ENCODE data around the gene FAM117B.

The FAM117B gene

GRCh38 chr2:202681688-202682205 lies 47.0 kb downstream of the FAM117B start:
- peaks cover 29% of the 10 kb centered on the region for H3K9me3 ChIP-seq (ENCODE audit: insufficient read depth, low read length, severe bottlenecking)
- H3K9ac ChIP-seq (ENCODE audit: low read depth, low read length), result no peak overlapping the region
- no peak overlapping the region for H3K4me2 ChIP-seq (ENCODE audit: insufficient read depth, low read length)
- no peak overlapping the region for H3K27ac ChIP-seq (ENCODE audit: low read length)
- no peak for TF ChIP-seq CTCF (IDR thresholded peaks at IDR 0.05; ENCODE audit: borderline replicate concordance, extremely low read depth, low read length, poor library complexity, severe bottlenecking)
- no peak for TF ChIP-seq EZH2 (IDR thresholded peaks at IDR 0.05; ENCODE audit: borderline replicate concordance, low read depth, low read length, severe bottlenecking)
- no peak overlapping the region for H2AFZ ChIP-seq (ENCODE audit: low read depth, low read length)
- ATAC-seq (ENCODE audit: insufficient read depth, low read depth) (no peak), DNase-seq (no peak)
- H4K20me1 ChIP-seq (ENCODE audit: insufficient read depth, low read length), result no peaks in the 10 kb centered on the region
- H3K4me1 ChIP-seq (ENCODE audit: insufficient read depth, low read length), result peaks cover 16% of the 10 kb centered on the region
- no peaks in the 10 kb centered on the region for H3K36me3 ChIP-seq (ENCODE audit: insufficient read depth, low read length)
- H3K79me2 ChIP-seq (ENCODE audit: insufficient read depth, low read length), result peaks cover 19% of the 10 kb centered on the region
- H3K27me3 ChIP-seq (ENCODE audit: insufficient read depth, low read length, poor library complexity), result no peaks in the 10 kb centered on the region
- H3K4me3 ChIP-seq (ENCODE audit: low read depth in 1 of 2, low read length in 2 of 2), result no peak overlapping the region

- ATAC-seq (ENCODE audit: insufficient read depth, low read depth), result no peak
- Histone ChIP-seq H3K27me3 (ENCODE audit: insufficient read depth, low read length, poor library complexity) (no peaks in the 10 kb centered on the region), H3K36me3 (ENCODE audit: insufficient read depth, low read length) (no peaks in the 10 kb centered on the region), H3K4me1 (ENCODE audit: insufficient read depth, low read length) (peaks cover 16% of the 10 kb centered on the region), H3K4me2 (ENCODE audit: insufficient read depth, low read length) (no peak overlapping the region), H3K79me2 (ENCODE audit: insufficient read depth, low read length) (peaks cover 17% of the 10 kb centered on the region), H3K4me3 (ENCODE audit: low read depth in 1 of 2, low read length in 2 of 2) (no peak overlapping the region), H3K9me3 (ENCODE audit: insufficient read depth, low read length, severe bottlenecking) (peaks cover 29% of the 10 kb centered on the region), H2AFZ (ENCODE audit: low read depth, low read length) (no peak overlapping the region), H4K20me1 (ENCODE audit: insufficient read depth, low read length) (no peaks in the 10 kb centered on the region), H3K27ac (ENCODE audit: low read length) (no peak overlapping the region), H3K9ac (ENCODE audit: low read depth, low read length) (no peak overlapping the region)
- no peak for DNase-seq
- TF ChIP-seq EZH2 (IDR thresholded peaks at IDR 0.05; ENCODE audit: borderline replicate concordance, low read depth, low read length, severe bottlenecking) (no peak), CTCF (IDR thresholded peaks at IDR 0.05; ENCODE audit: borderline replicate concordance, extremely low read depth, low read length, poor library complexity, severe bottlenecking) (no peak)
Measured at GRCh38 chr2:202682274-202682673, 47.5 kb downstream of the FAM117B start.

DNA sequence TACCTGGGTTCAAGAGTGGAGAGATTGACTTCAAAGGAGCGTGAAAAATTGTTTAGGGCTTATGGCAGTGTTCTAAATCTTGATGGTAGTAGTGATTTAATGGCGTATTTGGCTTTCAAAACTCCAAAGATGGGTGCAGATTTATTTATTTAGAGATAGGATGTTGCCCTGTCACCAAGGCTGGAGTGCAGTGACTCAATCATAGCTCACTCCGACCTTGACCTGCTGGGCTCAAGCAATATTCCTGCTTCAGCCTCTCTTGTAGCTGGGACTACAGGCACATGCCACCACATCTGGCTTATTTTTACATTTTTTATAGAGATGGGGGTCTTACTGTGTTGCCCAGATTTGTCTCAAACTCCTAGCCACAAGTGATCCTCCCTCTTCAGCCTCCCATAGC lies 52.5 kb downstream of the FAM117B start:
- 0 out of 2 replicates have a peak, but pooled peaks cover 3% of the 10 kb centered on the region for H3K36me3 ChIP-seq (ENCODE audit: insufficient read depth, low read length)
- H3K4me2 ChIP-seq (ENCODE audit: insufficient read depth, low read length), result no peak overlapping the region
- H3K4me3 ChIP-seq (ENCODE audit: low read depth in 1 of 2, low read length in 2 of 2), result no peak overlapping the region
- H3K79me2 ChIP-seq (ENCODE audit: insufficient read depth, low read length), result peaks cover 15% of the 10 kb centered on the region
- H3K4me1 ChIP-seq (ENCODE audit: insufficient read depth, low read length), result no peaks in the 10 kb centered on the region
- no peak overlapping the region for H3K27ac ChIP-seq (ENCODE audit: low read length)
- ATAC-seq (ENCODE audit: insufficient read depth, low read depth), result no peak
- DNase-seq, result no peak
- TF ChIP-seq CTCF (IDR thresholded peaks at IDR 0.05; ENCODE audit: borderline replicate concordance, extremely low read depth, low read length, poor library complexity, severe bottlenecking), result no peak
- TF ChIP-seq EZH2 (IDR thresholded peaks at IDR 0.05; ENCODE audit: borderline replicate concordance, low read depth, low read length, severe bottlenecking), result no peak
- no peaks in the 10 kb centered on the region for H3K27me3 ChIP-seq (ENCODE audit: insufficient read depth, low read length, poor library complexity)
- peaks cover 3% of the 10 kb centered on the region for H3K9me3 ChIP-seq (ENCODE audit: insufficient read depth, low read length, severe bottlenecking)
- H3K9ac ChIP-seq (ENCODE audit: low read depth, low read length), result no peak overlapping the region
- H2AFZ ChIP-seq (ENCODE audit: low read depth, low read length), result no peak overlapping the region
- H4K20me1 ChIP-seq (ENCODE audit: insufficient read depth, low read length), result peaks cover 6% of the 10 kb centered on the region; the same call in 1 of the 2 replicates
